SJCRH30 (cell line): ENCODE measurements around the gene GAPT. TPM values are rescaled to one million over a fixed set of nuclear protein-coding genes. Genes with fewer than 3 reads are reported as not detected.

Experiments
- total RNA-seq: library from RNA; depleted of rRNA; stranded (reverse); fragments of >200 nt; shearing (Covaris generic); gene quantifications from 2 replicates; pipeline ENCODE4 v1.2.3, GENCODE V29; 2014; rRNA removed

Gene GAPT
- total RNA-seq, 1 experiment from 2014 or later: not detected

Other genes starting within 250 kb of the GAPT start
- 38.8 and 41.6 TPM in 2 replicates for gene PLK2, start 31.3 kb upstream of the GAPT start, total RNA-seq
- not detected in 2 replicates for gene RAB3C, start 91.6 kb downstream of the GAPT start, total RNA-seq